ENCODE data around the gene TM9SF3.

The TM9SF3 gene

GRCh38 chr10:96586419-96587263, at the start of gene TM9SF3:
Gene TM9SF3, minus strand, starts transcription at chr10:96587012. Its CDS starts 177 bp downstream, at chr10:96586835.
- DNase-seq, result peak; percentile 93

GRCh38 chr10:96636551-96636950, 49.7 kb upstream of the TM9SF3 start:
- DNase-seq, result no peak

DNA sequence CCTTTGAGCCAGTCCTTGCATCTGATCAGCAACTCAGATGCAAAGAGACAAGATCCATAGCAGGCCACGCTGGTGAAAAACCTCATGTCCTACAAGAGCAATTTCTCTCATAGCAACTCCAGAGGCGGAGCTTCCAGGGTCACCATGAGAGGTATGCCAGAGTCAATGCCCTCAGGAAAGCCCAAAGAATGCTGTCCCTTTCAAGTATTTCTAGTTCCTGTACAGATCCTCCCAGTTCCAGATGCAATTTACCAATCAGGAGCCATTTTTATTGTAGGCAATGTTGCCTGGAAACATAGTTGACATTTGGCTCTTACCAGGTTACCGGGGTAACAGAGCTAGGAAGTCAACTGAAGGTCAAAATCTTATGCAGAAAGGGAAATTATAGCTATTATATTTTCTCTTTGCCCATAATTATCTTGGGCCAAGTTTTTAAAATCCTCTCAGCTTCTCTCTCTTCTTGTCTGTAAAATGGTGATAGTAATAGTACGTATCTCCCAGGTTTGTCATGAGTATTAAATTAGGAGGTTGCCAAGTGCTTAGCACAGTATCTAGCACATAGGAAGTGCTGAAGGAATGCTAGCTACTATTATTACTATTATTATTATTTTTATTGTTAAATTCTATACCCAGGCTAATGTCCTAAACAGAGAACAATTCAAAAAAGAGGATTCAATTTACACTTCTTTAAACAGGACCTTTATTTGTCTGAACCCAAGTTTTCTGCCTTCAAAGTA, 46.3 kb upstream of the TM9SF3 start:
- no peak for DNase-seq

GRCh38 chr10:96627292-96627691, 40.5 kb upstream of the TM9SF3 start:
- no peak for DNase-seq

DNA sequence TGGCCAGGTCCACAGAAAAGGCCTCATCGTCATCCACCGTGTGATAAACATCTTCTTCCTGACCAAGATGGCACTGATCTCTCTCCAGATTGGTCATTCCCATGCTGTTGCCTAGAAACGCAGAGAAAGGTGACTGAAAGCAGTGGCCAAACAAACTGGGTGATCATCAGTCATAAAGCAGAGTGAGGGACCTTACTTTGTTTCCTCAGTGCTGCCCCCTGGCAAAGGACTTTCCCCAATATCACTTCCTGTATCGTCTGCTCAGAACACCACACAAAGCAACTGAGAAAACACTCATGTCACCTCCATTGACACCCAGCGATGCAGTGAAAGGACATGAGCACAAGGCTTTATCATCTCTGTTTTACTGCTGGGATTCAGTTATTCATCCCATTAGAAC, 40.0 kb upstream of the TM9SF3 start:
- DNase-seq, result no peak

GRCh38 chr10:96625173-96625572, 38.4 kb upstream of the TM9SF3 start:
- DNase-seq, result no peak

DNA sequence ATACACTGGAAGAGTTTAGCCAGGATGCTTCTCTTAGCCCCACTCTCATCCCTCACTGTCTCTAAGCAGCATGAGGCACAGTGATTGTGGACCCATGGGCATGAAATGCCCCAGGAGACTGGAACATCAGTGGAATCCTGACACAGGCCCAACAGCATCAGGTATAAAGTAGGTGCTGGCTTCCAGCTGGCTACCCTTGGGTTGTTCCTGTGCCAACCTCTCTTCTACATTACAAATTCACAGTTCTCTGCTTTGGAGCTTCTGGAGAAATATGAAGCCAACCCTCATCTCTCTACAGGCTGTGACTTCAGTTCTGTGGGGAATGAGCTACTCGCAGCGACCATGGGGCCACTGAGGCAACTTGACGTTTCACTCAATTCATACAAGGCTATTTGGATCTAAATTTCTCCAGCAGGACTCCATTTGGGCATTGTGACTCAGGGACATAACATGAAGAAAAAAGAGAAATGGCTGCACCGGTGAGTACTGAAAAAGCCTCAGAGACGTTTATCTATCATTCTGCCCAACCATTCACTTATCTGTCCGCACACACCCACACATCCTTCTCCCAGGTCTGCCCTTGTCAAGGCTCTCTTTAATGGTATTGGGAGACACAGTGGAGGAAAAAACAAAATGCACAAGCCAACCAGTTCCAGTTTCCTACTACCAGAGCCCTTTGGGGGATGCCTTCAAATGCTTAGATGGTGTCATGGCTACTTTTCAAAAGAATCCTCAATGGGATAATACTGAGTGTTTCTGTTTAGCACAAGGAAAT, 35.4 kb upstream of the TM9SF3 start:
- DNase-seq, result no peak

GRCh38 chr10:96619796-96620773, 33.3 kb upstream of the TM9SF3 start:
- no peak for DNase-seq

DNA sequence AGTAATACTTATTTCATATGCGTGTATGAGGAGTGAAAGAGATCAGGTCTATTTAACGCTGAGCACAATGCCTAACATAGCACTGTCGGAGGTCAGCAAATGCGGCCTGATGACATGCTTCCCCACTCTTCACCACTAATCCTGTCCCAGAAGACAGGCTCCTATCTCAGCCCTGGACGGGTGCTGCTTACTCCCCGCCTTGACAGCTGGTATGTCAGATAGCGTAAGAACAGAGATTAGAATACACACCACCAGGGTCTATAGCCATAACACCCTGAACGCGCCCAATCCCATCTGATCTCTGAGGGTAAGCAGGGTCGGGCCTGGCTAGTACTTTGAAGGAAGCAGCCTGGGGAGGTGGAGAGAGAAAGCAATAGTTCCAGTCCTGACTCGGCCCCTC, 32.3 kb upstream of the TM9SF3 start:
- no peak for DNase-seq

DNA sequence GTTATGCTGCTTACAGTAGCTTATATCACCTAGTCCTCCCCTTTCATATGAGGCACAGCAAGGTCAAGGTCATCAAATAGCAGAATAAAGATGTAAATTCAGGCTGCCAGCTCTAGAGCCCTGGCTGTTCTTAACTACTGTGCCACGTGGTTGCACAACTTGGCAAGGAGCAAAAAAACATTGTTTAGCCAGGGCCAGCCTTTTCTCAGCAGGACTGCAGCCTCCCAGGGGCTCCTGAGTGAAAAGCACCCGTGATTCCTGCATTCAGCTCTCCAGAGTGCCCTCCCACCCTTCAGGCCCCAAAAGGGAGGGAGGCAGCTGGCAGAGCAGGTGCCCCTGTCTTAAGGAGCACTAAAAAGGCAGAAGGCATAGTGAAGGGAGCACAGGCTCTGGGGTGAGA, 31.8 kb upstream of the TM9SF3 start:
- no peak for DNase-seq

GRCh38 chr10:96616961-96617360, 30.1 kb upstream of the TM9SF3 start:
- no peak for DNase-seq

GRCh38 chr10:96614515-96614914, 27.7 kb upstream of the TM9SF3 start:
- DNase-seq, result no peak

GRCh38 chr10:96613576-96613975, 26.8 kb upstream of the TM9SF3 start:
- no peak for DNase-seq

- no peak for DNase-seq
Observed at GRCh38 chr10:96612055-96612830, 25.4 kb upstream of the TM9SF3 start.

DNA sequence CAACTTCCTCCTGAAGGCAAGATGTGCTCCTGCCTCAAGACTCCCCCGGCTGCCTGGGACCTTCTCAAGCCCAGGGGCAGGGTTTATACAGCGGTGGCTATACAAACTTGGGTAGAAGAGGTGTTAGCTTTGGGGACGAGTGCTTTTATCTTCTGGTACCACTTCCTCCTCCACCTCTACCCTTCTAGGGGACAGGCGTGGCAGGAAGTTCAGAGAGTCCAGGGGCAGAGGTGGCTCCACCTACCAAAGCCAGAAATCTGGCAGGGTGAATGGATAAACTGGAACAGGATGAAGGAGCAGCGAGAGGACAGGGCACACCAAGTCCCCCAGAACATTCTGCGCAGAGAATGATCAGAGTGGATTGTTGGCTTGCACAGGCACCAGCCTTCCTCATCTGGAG, 24.0 kb upstream of the TM9SF3 start:
- no peak for DNase-seq

DNA sequence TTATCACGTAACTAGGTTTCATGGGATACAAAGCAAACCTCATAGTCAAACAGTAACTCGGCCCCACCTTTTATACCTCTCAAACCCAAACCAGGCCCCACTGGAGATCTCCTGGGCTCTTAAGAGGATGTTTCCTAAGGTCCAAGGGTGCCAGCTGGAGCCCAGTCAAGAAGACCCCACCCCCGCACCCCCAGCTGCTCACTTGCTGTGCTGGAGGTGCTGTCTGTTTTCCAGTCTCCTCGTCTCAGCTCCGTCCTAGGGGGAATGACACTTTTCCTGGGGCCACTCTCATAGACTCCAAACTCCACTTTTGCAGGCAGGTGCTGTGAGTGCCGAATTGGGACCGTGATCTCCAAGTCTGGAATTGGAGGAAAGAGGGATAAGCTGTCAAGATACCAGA, 22.7 kb upstream of the TM9SF3 start:
- no peak for DNase-seq

DNA sequence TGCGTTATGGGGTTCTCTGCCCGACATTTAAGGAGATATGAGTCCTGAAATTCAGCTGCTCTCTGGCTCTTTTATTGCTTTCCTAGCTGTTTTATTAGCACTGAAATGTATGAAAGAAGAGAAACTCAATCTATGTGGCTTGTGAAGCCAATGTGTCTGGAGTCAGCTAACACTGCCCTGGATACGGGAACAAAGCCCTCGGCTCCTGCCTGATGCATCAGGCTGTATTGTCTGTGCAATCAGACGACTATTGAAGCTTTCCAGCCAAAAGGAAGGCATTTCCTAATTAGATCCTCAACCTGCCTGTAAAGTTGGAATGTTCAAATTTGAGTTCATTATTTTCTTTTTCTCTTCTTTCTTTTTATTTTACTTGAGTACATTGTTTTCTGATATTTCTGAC, 22.0 kb upstream of the TM9SF3 start:
- no peak for DNase-seq

DNA sequence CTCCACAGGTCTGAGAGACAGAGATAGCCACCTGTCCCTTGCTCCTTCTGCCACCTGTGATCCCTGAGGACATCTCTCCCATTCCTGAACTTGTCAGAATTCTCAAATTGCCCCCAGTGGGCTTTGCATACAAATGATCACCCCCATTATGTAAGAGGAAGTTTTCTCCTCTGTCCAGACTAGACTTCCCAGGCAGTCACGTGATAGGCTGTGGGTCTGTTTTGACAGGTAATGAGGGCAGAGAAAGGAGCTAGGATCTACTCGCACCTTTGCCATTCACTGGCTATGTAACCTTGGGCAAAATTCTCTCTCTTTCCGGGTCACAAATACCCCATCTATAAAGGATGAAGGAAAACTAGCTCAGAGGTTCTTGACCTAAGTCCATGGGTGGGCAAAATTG, 21.4 kb upstream of the TM9SF3 start:
- DNase-seq, result no peak

DNA sequence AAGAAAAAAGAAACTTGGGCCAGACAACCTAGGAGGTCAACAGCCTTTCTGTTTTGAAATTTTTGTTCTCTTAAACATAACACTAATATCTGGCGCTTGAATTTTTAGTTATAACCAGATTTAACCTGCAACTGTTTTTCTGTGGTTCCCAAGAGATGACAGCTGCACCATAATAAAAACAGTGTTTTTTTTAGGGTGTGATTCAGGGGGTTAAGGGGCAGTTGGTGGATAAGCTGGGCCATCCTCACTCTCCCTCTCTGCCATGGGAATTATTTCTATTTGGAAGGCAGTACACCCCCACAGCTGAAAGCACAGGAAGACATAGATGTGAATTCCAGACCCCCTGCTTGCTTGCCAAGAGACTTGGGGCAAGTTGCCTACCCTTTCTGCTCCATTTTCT, 20.1 kb upstream of the TM9SF3 start:
- DNase-seq, result no peak

DNA sequence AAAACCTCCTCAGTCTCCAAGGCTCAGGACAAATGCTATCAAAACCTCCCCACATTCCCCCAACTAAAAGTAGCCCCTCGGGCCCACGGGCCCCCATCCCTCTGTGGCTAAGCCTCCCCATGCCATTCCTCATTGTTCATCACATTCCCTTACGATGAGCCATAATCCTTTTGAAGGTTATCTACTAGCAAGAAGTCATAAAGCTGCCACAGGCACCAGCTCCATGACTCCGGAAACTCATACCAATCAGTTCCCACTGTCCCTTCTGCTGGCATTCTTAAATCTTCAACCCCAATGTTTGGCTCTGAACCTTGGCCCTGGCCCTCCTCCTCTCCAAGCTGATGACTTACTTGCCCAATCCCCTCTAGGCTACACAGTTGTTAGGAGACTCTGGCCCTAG, 19.4 kb upstream of the TM9SF3 start:
- DNase-seq, result no peak

- no peak for DNase-seq
Observed at GRCh38 chr10:96600337-96600736, 13.5 kb upstream of the TM9SF3 start.

GRCh38 chr10:96598846-96599245, 12.0 kb upstream of the TM9SF3 start:
- no peak for DNase-seq
